ENCODE data around the gene DPY19L2.
"Not testable (repeated sequence)": the region's sequence is repeated elsewhere in the genome, so short reads cannot be mapped to it uniquely, and the experiment has no call there.

DNA sequence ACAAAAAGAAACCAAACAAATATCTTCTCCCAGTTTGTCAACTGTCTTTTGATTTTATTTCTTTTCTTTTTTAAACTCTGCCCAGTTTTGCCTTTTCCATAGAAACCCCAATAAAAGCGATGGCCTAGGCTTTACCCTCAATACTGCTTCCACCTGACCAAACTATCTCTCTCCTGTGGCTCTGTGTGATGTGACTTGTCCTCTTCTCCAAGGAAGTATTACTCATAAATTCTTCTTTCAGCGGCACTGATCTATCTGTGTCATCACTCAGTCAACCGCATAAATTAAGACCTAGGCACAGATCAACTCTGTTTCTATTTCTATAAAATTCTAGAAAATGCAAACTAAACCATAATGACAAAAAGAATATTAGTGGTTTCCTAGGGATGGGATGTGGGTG, 9.8 kb downstream of the DPY19L2 start:
- TF ChIP-seq, protein P1, sequence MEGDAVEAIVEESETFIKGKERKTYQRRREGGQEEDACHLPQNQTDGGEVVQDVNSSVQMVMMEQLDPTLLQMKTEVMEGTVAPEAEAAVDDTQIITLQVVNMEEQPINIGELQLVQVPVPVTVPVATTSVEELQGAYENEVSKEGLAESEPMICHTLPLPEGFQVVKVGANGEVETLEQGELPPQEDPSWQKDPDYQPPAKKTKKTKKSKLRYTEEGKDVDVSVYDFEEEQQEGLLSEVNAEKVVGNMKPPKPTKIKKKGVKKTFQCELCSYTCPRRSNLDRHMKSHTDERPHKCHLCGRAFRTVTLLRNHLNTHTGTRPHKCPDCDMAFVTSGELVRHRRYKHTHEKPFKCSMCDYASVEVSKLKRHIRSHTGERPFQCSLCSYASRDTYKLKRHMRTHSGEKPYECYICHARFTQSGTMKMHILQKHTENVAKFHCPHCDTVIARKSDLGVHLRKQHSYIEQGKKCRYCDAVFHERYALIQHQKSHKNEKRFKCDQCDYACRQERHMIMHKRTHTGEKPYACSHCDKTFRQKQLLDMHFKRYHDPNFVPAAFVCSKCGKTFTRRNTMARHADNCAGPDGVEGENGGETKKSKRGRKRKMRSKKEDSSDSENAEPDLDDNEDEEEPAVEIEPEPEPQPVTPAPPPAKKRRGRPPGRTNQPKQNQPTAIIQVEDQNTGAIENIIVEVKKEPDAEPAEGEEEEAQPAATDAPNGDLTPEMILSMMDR (conservative IDR thresholded peaks at IDR 0.05; ENCODE audit: low read length), result not testable (repeated sequence)
- TF ChIP-seq EZH2phosphoT487 (IDR thresholded peaks at IDR 0.05; ENCODE audit: borderline replicate concordance), result not testable (repeated sequence)

All from Loucy (cell line).